Measurements from ENCODE around the gene UGT1A6. TPM values are rescaled to one million over a fixed set of nuclear protein-coding genes. Genes with fewer than 3 reads are reported as not detected.

UGT1A6 gene
- total RNA-seq, 4 donors from 2014 or later = 0.82 TPM; not detected in 3

- no peak for ATAC-seq (ENCODE audit: low FRiP score)
- no peak for TF ChIP-seq CTCF (IDR thresholded peaks at IDR 0.05)
- DNase-seq (ENCODE audit: low spot score) = no peak
Observed at GRCh38 chr2:233758141-233758540, 65.5 kb downstream of the UGT1A6 start.

GRCh38 chr2:233758849-233759248, 66.2 kb downstream of the UGT1A6 start:
- DNase-seq (ENCODE audit: low spot score) (no peak), ATAC-seq (ENCODE audit: low FRiP score) (no peak)
- no peak for TF ChIP-seq CTCF (IDR thresholded peaks at IDR 0.05)

- DNase-seq (ENCODE audit: low spot score) (no peak), ATAC-seq (ENCODE audit: low FRiP score) (no peak)
- no peak for TF ChIP-seq CTCF (IDR thresholded peaks at IDR 0.05)
Observed at GRCh38 chr2:233760043-233760442, 67.4 kb downstream of the UGT1A6 start, which contains the start of gene UGT1A1. Gene UGT1A1 (plus strand): TSS chr2:233760270. CDS start chr2:233760288, 18 bp downstream.

- peak; percentile 54 for ATAC-seq (ENCODE audit: low FRiP score)
- DNase-seq (ENCODE audit: low spot score) = no peak
- TF ChIP-seq CTCF (IDR thresholded peaks at IDR 0.05) = no peak
Observed at GRCh38 chr2:233761040-233761769, 68.5 kb downstream of the UGT1A6 start.

DNA sequence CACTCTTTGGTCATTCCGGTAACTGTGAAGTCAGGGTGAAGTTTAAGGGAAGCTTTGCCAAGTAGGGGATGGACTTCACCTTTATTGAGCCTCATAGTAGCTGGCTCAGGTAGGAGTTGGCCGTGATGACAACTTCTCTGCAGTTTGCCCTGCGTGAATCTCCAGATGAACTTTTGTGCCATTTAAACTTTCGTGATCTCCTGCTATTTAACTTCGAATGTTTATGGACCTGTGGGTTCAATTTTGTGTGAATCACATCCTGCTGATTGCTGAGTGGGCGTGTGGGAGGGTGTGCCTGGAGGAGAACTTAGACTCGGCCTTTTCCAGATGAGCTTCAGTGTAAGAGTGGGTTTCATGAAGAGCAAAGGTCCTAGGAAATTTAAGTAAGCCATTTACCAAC, 71.6 kb downstream of the UGT1A6 start:
- DNase-seq (ENCODE audit: low spot score) = no peak
- TF ChIP-seq CTCF (IDR thresholded peaks at IDR 0.05) = no peak
- ATAC-seq (ENCODE audit: low FRiP score) = no peak

DNA sequence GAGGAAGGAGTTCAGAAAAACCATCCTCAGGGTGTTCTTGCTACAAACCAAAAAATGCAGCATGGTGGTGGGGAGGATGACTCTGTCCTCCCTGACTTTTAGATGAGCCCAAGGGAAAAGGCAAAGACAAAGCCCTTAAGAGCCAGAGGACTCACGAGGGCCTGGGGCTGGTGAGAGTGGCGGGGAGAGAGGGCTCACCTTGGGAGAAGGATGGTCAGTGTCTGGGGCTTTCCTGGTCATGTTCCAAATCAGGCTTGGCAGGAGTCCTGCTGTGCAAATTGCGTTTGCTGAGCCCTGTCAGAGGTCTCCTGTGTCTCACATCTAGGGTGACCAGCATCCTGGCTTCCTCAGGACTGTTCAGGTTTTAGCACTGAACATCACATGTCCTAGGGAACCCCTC, 72.1 kb downstream of the UGT1A6 start:
- ATAC-seq (ENCODE audit: low FRiP score) = no peak

More for the DNA sequence above, 72.1 kb downstream of the UGT1A6 start:
- no peak for DNase-seq (ENCODE audit: low spot score)
- TF ChIP-seq CTCF (IDR thresholded peaks at IDR 0.05) = no peak

All from omental fat pad (tissue), 4 donors.